NCI-H2227 treated with DMSO at 0.1 percent for 48 hours (cell line): ENCODE measurements around the gene SWI5.
"Not testable (repeated sequence)": the region's sequence is repeated elsewhere in the genome, so short reads cannot be mapped to it uniquely, and the experiment has no call there.

Source experiments
- DNase-seq: peaks from one replicate; lab custom pipeline; 2025; lab: John Stamatoyannopoulos, UW

Gene SWI5

DNA sequence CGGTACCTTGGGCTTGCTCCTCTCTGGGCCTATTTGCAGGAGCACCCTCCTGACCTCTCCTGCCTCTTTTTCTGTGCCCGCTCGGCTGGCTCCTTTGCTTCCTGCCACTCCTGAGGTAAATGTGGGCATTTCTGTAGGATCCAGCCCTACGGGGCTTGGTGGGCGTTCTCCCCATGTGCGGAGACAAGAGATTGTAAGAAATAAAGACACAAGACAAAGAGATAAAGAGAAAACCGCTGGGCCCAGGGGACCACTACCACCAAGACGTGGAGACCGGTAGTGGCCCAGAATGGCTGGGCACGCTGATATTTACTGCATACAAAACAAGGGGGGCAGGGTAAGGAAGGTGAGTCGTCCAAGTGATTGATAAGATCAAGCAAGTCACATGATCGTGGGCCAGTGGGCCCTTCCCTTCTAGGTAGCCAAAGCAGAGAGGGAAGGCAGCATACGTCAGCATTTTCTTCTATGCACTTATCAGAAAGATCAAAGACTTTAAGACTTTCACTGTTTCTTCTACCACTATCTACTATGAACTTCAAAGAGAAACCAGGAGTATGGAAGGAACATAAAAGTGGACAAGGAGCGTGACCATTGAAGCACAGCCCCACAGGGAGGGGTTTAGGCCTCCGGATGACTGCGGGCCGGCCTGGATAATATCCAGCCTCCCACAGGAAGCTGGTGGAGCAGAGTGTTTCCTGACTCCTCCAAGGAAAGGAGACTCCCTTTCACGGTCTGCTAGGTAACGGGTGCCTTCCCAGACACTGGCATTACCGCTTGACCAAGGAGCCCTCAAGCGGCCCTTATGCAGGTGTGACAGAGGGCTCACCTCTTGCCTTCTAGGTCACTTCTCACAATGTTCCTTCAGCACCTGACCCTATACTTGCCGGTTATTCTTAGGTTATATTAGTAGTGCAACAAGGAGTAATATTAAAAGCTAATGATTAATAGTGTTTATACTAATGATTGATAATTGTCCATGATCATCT, 3.3 kb downstream of the SWI5 start:
- not testable (repeated sequence) for DNase-seq

DNA sequence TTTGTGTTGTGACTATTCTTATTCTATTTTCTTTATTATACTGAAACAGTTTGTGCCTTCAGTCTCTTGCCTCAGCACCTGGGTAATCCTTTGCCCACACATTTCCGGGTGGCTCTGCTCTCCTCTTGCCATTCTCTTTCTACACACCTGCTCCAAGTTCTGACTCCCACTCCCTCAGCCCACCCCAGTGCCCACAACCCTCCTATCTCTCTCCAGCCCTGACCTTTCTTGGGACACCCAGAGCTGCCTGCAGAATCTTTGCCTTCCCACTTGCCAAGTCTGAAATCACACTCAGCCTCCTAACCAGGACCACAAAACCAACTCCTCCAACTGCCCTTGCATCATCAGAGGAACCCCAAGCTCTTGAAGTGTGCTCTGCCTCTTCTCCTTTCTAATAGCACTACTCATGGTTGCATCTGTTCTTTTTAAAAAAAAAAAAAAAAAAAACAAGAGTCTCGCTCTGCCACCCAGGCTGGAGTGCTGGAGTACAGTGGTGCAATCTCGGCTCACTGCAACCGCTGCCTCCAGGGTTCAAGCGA, 4.1 kb downstream of the SWI5 start:
- no peak for DNase-seq

DNA sequence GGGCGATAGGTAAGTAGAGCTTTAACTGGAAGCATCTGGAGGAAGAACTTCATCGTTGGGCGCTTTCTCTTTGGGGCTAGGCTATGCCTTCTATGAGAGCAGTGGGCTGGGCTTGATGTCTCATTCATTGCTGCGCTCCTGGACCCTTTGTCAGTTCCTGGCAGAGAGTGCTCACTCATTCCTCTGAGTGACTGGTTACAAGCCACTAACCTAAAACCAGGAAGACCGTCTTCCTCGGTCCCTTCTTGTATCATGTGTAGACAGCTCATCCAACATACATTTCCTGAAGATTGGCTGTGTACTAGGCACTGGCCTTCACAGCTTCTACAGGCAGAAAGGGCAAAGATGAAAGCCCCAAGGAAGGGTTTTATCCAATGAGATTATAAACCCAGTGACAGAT, 6.4 kb downstream of the SWI5 start:
- no peak for DNase-seq

DNA sequence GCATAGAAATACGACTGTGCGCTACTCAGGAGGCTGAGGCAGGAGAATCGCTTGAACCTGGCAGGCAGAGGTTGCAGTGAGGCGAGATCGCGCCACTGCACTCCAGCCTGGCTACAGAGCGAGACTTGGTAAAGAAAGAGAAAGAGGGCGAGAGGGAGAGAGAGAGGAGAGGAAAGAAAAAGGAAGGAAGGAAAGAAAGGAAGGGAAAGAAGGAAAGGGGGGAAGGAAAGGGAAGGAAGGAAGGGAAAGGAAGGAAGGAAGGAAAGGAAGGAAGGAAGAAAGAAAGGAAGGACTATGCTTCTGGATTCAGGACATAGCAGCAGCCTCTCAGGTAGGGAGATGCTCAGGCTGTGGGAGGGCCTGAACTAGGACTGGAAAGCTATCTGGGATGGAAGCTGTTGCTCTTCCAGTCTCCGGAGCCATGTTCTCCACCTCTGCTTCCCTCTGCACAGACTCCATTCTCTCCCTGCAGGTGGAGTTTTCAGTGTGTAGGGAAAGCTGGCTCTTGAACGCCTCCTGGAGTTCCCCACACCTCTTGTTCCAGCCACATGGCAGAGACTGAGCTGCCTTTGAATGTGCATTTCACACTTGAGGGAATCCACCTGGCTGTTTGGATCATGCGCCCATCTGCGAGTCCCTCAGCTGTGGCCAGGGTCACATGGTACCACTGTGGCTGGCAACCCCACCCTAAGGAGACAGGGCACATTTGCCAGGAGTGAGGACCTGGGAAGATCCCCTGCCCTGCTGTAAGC, 9.1 kb downstream of the SWI5 start:
- no peak for DNase-seq

DNA sequence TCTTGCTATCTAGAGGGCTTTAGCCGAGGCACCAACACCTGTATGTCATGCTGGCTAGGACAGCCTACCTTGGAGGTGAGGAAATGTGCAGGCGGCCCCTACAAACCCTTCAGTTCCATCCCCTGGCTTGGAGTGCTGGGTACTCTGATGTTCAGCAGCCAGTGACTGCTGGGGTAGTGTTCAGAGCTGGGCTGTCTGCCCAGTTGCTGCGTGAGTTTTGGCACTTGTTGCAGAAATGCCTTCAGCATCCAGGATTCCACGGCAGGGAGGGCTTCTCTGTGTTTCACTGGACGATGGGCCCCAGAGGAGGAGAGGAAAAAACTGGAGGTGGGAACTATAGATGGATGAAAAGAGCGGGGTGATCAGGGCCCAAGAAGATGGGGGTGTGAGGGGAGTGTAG, 10.4 kb downstream of the SWI5 start:
- no peak for DNase-seq

DNA sequence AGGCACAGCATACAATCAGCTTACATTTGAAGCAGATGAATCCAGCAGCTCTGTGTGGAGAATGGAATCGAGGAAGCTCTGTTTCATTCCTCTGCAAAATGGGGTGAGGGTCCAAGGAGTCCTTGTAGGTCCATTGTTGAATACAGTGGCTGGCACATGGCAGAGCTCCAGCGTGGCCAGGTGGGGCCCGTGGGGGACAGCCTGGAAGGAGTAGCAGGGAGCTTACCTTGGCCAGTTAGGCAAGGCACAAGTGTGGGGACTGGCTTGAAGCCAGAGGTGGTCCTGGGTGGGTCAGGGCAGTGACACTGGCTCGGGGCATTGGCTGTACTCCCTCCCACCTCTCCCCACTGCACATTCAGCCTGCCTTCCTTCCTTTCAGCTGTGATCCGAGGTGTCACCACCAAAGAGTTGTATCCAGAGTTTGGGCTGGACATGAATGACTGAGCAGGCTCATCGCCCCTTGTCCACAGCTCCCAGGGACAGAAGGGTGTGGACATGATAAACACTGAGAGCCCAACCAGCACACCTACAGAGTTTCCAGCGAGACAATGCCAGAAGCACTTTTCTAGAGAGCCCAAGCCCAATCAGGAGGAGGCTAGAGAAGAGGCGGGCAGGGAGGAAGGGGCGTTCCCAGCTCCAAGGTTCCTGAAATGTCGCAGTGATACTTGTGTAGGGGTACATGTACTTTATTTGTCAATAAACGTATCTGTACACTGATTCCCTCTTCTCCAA, 12.4 kb downstream of the SWI5 start:
- no peak for DNase-seq

DNA sequence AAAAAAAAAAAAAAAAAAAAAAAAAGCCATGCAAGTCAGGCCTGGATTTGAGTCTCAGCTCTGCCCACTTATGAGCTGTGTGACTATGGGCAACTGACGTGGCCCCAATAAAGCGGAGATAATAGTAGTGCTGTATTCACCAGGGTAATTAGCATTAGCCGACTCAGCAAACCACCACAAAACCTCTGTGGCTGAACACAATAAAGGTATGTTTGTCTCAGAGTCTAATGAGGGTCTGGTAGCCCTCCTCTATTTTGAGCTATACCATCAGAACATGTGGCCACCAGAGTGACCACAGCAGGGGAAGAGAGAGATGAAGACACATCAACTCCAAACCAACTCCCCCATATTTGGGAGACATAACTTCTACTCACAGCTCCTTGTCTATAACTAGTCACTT, 15.9 kb downstream of the SWI5 start:
- no peak for DNase-seq

DNA sequence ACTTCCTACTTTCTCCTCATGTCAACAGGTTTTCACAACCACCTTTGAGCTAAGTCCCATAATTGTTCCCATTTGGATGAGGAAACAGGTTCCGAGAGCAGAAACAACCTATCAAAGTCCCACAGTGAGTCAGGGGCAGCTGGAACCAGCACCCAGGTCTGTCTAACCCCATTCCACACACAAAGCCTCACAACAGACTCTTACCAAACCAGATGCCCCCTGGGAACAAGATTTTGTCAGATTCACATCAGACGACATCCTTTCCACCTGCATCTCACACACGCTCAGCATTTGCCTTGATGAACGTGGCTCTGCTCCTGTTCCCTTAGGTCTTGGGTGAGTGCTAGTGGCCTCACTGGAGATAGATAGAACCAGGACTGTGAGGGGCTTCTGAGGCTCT, 17.0 kb downstream of the SWI5 start:
- no peak for DNase-seq

DNA sequence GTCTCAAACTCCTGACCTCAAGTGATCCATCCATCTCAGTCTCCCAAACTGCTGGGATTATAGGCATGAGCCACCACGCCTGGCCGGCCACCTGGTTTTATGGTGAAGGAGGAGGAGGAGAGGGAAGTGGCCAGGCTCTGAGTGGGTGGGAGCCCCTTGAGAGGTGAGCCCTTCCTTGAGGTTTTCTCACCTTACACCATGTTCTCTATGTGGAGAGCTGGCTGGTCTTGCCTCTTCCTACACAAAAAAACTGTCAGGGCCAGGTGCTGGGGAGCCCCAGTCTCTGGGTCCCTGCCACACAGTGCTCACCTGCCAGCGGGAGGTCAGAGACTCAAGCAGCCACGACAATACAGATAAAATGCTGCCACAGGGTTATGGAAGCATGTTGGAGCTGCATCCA, 18.1 kb downstream of the SWI5 start:
- no peak for DNase-seq

DNA sequence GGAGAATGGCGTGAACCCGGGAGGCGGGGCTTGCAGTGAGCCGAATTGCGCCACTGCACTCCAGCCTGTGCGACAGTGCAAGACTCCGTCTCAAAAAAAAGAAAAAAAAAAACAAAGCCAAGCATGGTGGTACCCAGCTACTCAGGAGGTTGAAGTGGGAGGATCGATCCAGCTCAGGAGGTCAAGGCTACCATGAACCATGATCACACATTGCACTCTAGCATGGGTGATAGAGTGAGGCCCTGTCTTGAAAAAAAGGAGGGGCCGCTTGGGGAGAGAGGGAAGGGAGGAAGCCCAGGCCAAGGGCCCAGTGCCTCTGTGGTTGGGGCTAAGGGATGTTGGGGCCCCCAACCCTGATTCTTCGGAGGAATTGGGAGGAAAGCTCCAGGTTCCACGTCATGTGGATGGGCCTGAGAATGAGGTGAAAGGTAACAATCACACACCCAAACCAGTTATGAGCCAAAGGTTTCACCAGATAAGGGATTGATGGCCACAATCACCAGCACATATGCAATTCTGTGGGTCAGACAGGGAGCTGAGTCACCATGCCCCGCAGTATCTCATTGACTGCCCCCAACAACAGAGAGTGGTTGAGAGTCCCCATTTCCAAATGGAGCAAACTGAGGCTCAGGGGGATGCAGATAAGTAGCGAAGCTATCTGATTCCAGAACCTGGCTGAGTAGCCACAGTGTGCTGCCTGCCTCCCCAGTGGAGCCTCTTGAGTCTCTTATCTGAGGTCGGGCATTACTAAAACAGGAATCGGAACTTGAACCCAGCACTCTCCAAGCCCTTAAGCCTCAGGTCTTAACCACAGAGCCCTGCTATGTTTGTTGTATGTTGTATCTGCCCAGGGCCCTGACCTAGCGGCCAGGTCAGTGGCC, 20.5 kb downstream of the SWI5 start:
- no peak for DNase-seq

DNA sequence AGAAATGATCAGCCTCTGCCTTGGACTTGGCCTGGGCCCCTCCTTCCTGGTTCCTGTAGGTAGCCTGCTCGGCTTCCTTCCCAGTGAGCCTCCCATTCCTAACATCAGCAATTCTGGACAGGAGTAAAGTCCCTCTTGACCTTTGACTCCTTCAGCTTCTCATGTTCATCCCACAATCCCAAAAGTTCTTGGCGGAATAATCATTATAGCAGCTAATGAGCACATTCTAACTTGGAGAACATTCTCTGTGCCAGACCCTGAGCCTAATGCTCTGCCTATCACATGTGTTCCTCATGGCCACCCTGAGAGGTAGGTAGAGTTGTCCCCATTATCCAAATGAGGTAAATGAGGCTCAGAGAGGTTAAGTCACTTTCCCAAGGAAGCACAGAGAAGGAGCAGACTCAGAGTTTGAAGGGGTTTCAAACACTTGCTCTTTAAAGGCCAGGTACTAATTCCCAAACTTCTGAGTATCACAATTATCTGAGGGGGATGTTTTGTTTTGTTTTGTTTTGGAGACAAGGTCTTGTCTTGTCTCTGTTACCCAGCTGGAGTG, 21.2 kb downstream of the SWI5 start:
- no peak for DNase-seq

DNA sequence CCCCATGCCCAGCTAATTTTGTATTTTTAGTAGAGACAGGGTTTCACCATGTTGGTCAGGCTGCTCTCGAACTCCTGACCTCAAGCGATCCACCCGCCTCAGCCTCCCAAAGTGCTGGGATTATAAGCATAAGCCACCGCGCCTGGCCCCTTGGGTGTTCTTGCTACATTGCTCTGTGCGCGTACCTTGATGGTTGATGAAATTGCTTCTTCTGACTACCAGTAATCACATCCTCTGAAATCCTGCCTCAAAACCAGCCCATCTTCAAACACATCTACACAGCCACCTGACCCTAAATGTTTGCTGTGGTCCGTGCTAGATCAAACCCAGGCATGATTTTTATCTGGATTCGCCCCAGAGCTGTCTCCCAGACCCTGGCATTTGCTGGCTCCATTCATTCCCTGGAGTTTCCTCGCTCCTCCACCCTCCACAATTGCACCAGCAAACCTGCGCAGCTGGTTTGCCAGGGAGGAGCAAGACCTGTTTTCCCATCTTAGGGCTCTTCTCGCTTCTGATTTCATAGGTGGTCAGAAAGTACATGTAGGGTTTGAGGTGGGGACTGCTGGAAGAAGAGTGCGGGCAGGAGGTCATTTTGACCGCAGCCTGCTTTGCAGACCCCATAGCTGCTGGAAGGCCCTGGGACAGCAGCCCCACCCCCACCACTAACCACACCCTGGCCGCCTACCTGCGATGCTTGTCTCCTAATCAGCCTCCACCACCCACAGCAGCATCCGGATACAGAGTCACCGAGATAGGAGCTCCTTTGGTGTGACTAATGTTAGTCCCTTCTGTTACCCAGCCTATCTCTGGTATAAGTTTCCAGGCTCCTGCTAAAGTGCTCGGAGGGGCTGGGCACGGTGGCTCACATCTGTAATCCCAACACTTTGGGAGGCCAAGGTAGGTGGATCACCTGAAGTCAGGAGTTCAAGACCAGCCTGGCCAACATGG, 22.7 kb downstream of the SWI5 start:
- DNase-seq = no peak

DNA sequence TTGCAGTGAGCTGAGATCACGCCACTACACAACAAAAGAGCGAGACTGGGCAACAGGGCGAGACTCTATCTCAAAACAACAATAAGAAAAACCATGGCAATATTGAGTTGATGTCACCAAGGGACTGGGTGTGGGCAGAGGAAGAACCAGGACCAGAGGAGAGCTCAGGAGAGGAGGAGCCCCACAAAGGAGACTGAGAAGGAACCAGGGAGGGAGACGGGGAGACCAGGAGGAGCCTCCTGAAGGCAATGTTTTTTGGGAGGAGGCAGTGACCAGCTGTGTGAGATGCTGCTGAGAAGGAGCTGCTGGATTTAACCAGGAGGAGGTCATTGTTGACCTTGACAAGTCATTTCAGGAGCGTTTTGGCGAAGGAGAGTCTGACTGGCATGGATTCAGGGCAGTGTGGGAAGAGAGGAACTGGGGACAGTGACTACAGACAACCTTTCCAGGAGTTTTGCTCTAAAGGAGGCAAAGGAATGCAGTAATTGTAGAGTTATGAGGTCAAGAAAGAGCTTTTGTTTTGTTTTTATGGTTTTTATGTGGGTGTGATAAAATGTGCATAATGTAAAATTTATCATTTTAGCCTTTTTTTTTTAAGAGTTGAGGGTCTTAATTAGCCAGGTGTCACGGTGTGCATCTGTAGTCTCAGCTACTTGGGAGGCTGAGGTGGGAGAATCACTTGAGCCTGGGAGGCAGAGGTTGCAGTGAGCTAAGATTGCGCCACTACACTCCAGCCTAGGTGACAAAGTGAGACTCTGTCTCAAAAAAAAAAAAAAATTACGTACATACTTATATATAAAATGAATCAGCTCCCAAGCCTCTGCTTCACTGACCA, 28.3 kb downstream of the SWI5 start:
- DNase-seq = no peak

DNA sequence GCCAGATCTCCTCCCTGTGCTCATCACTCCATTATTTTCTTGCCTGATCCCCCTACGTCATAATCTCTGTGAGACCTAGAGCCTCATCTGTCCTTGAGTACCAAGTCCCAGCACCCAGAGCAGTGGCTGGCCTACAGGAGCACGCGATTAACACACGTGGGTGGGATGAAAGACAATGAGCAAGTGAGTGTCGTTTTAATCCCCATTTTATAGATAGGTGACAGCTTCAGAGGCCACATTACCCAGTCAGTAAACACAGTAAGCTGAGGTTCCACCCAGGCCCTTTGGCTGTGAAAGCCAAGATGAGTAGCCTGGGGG, 28.9 kb downstream of the SWI5 start:
- DNase-seq = no peak

DNA sequence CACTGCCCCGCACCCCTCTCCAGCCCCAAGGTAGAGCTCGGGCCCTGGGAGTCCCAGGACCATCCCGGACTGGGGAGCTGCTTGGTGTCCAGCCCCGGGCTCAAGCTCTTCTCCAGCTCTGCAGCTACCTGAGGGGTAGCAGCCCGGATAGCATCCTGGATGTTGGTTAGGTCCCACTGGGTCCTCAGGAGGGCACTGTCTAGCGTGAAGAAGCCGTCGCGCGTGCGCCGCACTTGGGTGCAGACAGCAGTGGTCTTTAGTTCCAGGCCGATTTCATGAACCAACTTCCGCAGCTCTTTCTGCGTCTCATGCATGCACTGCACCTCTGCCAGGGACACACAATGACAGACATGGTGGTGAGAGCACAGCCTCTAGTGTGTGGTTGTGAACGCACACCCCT, 33.5 kb downstream of the SWI5 start:
- no peak for DNase-seq

DNA sequence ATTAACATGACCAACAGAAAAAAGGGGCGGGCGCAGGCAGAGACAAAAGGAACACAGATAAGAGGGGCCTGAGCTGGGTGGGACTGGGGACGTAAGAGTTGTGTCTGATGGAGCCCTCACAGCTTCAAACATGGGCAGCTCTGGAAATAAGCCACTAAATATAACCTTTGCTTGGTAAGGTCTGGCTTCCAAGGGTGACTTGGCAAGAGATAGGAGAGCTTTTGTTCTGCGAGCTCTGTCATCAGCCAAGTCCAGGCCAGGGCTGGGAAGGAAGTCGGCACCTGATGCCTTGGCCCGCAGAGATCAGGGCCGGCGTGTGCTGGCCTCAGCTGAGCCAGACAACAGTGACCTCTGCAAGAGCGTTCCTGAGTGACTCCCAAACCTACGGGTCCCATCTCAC, 34.4 kb downstream of the SWI5 start:
- DNase-seq = no peak

DNA sequence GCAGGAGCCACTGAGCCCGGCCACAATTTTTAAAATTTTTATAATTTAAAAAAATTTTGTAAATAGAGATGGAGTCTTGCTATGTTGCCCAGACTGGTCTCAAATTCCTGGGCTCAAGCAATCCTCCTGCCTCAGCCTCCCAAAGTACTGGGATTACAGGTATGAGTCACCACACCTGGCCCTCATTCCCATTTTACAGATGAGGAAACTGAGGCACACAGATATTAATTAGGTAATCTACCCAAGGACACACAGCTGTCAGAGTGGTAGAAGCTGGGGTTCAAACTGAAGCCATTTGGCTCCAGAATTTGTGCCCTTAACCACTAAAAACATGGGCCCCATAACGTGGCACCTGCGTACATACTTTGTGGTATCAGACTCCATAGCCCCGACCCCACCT, 38.6 kb downstream of the SWI5 start:
- no peak for DNase-seq

DNA sequence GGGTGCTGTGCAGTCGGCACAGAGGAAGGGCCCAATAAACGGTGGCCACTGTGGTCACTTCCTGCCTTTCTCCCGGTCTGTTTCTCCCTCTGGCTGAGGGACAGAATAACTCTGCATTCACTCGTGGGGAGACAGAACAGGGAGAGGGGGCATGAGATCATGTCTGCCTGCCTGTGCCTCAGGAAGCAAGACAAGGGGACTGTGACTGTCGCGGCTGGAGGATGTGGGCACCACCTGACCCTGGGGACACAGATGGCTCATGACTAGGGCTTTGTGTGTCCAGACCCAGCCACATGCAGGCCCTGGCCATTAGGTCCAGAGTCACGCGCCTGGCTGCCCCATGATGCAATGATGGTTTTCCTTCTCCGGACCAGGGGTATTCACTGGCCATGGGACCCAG, 40.3 kb downstream of the SWI5 start:
- no peak for DNase-seq

DNA sequence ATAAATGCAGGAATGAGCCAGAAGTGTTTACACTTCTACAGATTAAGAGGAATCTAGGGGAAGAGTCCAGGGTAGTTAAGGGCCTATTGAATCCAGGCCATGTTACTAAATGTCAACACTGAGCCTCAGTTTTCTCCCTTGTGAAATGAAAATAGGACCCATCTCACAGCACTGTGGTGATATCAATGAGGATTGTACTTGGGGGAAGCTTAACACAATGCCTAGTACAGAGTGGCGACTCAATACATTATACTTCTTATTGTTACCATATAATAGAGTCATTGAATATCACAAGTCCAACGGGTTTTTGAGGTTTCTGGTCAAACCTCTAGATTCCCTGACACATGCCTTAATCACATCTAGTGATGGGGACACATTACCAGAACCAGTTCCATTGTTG, 41.6 kb downstream of the SWI5 start:
- no peak for DNase-seq
